Sigmoid colon (tissue), 4 donors: Measurements from ENCODE around the gene TRIM37.

Source experiments
- POLR2AphosphoS5 ChIP-seq, 4 donors: sonication (generic); formaldehyde crosslinking; IDR thresholded peaks; one replicate each; pipeline ENCODE4 v1.6.1; 2017; ENCODE audit warnings: antibody characterized with exemption in 4 of 4
- TF ChIP-seq, protein P1 (sequence below), 4 experiments: fragments of 450-650 bp in 3 of 4; fragments of 200-600 bp in 1 of 4; IDR thresholded peaks; one replicate each; pipeline ENCODE4 v1.5.1; 2016 to 2019; ENCODE audit warnings: antibody characterized with exemption in 4 of 4, mild to moderate bottlenecking in 3 of 4, moderate library complexity in 2 of 4

DNA sequence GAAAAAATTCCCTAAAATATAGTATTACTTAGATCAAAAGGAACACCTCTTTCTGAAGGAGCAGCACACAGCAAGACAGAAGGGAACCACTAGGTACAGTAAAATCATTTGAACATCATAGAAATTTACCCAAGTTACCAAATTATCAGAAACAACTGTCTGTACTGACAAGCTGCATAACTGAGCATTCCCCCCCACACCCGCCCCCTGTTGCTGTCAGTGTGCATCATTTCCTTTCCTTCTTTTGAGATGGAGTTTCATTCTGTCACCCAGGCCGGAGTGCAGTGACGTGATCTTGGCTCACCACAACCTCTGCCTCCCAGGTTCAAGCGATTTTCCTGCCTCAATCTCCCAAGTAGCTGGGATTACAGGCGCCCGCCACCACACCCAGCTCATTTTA lies 120.7 kb downstream of the TRIM37 start:
- no peak for TF ChIP-seq POLR2AphosphoS5 (IDR thresholded peaks at IDR 0.05)
- TF ChIP-seq, protein P1, sequence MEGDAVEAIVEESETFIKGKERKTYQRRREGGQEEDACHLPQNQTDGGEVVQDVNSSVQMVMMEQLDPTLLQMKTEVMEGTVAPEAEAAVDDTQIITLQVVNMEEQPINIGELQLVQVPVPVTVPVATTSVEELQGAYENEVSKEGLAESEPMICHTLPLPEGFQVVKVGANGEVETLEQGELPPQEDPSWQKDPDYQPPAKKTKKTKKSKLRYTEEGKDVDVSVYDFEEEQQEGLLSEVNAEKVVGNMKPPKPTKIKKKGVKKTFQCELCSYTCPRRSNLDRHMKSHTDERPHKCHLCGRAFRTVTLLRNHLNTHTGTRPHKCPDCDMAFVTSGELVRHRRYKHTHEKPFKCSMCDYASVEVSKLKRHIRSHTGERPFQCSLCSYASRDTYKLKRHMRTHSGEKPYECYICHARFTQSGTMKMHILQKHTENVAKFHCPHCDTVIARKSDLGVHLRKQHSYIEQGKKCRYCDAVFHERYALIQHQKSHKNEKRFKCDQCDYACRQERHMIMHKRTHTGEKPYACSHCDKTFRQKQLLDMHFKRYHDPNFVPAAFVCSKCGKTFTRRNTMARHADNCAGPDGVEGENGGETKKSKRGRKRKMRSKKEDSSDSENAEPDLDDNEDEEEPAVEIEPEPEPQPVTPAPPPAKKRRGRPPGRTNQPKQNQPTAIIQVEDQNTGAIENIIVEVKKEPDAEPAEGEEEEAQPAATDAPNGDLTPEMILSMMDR (IDR thresholded peaks at IDR 0.05), result no peak
